ENCODE measurements around the gene MPZL2. TPM values are rescaled to one million over a fixed set of nuclear protein-coding genes. Genes with fewer than 3 reads are reported as not detected.
A peak's percentile ranks its signal among the peaks of the same experiment; 100 is the strongest.

MPZL2 gene
- total and polyA plus RNA-seq, 2 of the 8 experiments (the other 6 are each of a cell fraction or from before 2014, with no cell fraction given), result 2.4 to 3.2 TPM

GRCh38 chr11:118263112-118263511 is 985 bp downstream of the MPZL2 start:
- Histone ChIP-seq H3K27me3 (replicated peaks in 1 of 4; ENCODE audit: control insufficient read depth in 3 of 4, extremely low read depth in 1 of 4, insufficient read depth in 3 of 4, low read length in 3 of 4) (peaks cover 1 to 42% (median 30%) of the 10 kb centered on the region in 4 experiments), H2BK120ac (replicated peaks; ENCODE audit: low read depth, low read length) (no peak overlapping the region), H2BK20ac (ENCODE audit: low read length) (no peak overlapping the region), H4K5ac (ENCODE audit: insufficient read length, low read depth, low read length) (no peak overlapping the region), H3K23me2 (ENCODE audit: low read depth, low read length) (peaks cover 5% of the 10 kb centered on the region; the same call in 1 of the 2 replicates), H3K4me1 (replicated peaks in 1 of 4; ENCODE audit: control insufficient read depth in 3 of 4, insufficient read depth in 4 of 4, low read length in 3 of 4) (peaks cover 3 to 11% (median 4%) of the 10 kb centered on the region in 4 experiments; a peak in 4 of 7 replicates), H3K56ac (replicated peaks; ENCODE audit: insufficient read length, low read depth, low read length) (no peak overlapping the region), H4K8ac (ENCODE audit: extremely low read depth, insufficient read depth, low read length) (no peak overlapping the region), H3K4me2 (ENCODE audit: insufficient read depth in 1 of 2, low read depth in 2 of 2, low read length in 2 of 2) (peak overlapping the region; percentile 75 to 95; a peak in 1 of 4 replicates), H3K23ac (ENCODE audit: insufficient read length) (no peak overlapping the region), H2BK12ac (ENCODE audit: low read depth, low read length) (no peak overlapping the region), H3K36me3 (ENCODE audit: control insufficient read depth in 2 of 4, insufficient read depth in 4 of 4, low read length in 3 of 4) (no peaks in the 10 kb centered on the region), H3K79me1 (ENCODE audit: low read depth, low read length) (no peaks in the 10 kb centered on the region), H3K4ac (replicated peaks; ENCODE audit: insufficient read length, low read depth, low read length) (no peak overlapping the region), H2AK5ac (ENCODE audit: low read depth, low read length) (no peak overlapping the region), H2AFZ (ENCODE audit: low read length) (no peak overlapping the region), H3K9ac (replicated peaks in 1 of 4; ENCODE audit: extremely low read depth in 1 of 4, low read depth in 3 of 4, low read length in 3 of 4) (no peak overlapping the region), H4K20me1 (replicated peaks in 1 of 2; ENCODE audit: control insufficient read depth in 1 of 2, insufficient read depth in 2 of 2, low read length in 2 of 2) (no peaks in the 10 kb centered on the region), H3K27ac (ENCODE audit: low read depth, low read length) (no peak overlapping the region), H4K91ac (replicated peaks; ENCODE audit: insufficient read length, low read length) (no peak overlapping the region), H3K18ac (ENCODE audit: extremely low read depth, low read length) (no peak overlapping the region), H2BK5ac (ENCODE audit: low read depth, low read length) (no peak overlapping the region), H3K4me3 (ENCODE audit: extremely low read depth in 1 of 4, insufficient read depth in 2 of 4, low read depth in 3 of 4, low read length in 4 of 4) (peak overlapping the region in 2 of 4 experiments; percentile 28 to 59; a peak in 2 of 8 replicates), H3K79me2 (ENCODE audit: control insufficient read depth in 1 of 2, insufficient read depth in 2 of 2, low read length in 2 of 2) (no peaks in the 10 kb centered on the region), H3K9me3 (ENCODE audit: insufficient read depth in 2 of 2, low read depth in 1 of 2, low read length in 1 of 2) (no peaks in the 10 kb centered on the region), H3K14ac (ENCODE audit: insufficient read length) (no peak overlapping the region), H2BK15ac (ENCODE audit: low read length) (no peak overlapping the region)
- ChIA-PET POLR2A (ENCODE audit: partially characterized antibody) (interaction anchor here (2.0 kb wide), 1 partner anchor 13 kb away, joined by 6 read pairs; no protein-coding TSS in a partner anchor), CTCF (ENCODE audit: partially characterized antibody) (interaction anchor here (0.7 to 2.0 kb wide), 4 partner anchors 11 to 64 kb away, joined by 3 to 7 read pairs (median 5); partner anchors contain the start of gene MPZL3)
- FAIRE-seq (no peak), DNase-seq (ENCODE audit: low read depth in 1 of 2, low spot score in 2 of 2) (no peak)
- WGBS, 2 experiments (ENCODE audit: extremely low coverage in 1 of 2, insufficient coverage in 1 of 2, insufficient read length in 1 of 2, insufficient replicate concordance in 2 of 2, low coverage in 1 of 2, low lambda C conversion rate in 2 of 2, missing lambda C conversion rate in 1 of 2), result 92% methylated on average over 4 of the region's 4 CpGs; no CpG with 5 or more reads in 1 of the 2 experiments
- TF ChIP-seq KDM5A (IDR thresholded peaks at IDR 0.05; ENCODE audit: low read length), result no peak
- TF ChIP-seq TAF7 (optimal IDR thresholded peaks at IDR 0.05; ENCODE audit: borderline replicate concordance, low read depth, low read length), result no peak
- no peak for TF ChIP-seq ZNF274 (IDR thresholded peaks at IDR 0.05; ENCODE audit: borderline replicate concordance, extremely low read depth, low read length)
- no peak for TF ChIP-seq SAP30 (IDR thresholded peaks at IDR 0.05; ENCODE audit: insufficient read depth, insufficient replicate concordance, low read length)
- no peak for TF ChIP-seq SIRT6 (IDR thresholded peaks at IDR 0.05; ENCODE audit: low read length)
- TF ChIP-seq MAFK (IDR thresholded peaks at IDR 0.05; ENCODE audit: low read depth, low read length), result no peak
- TF ChIP-seq EZH2 (IDR thresholded peaks at IDR 0.05; ENCODE audit: low read depth, low read length, severe bottlenecking), result no peak
- TF ChIP-seq KDM4A (IDR thresholded peaks at IDR 0.05; ENCODE audit: low read depth, low read length, severe bottlenecking), result no peak
- TF ChIP-seq BACH1 (IDR thresholded peaks at IDR 0.05; ENCODE audit: low read length), result no peak
- no peak for TF ChIP-seq POLR2A (IDR thresholded peaks at IDR 0.05; ENCODE audit: control extremely low read depth in 1 of 2, low read depth in 2 of 2, low read length in 2 of 2)
- no peak for TF ChIP-seq NANOG (IDR thresholded peaks at IDR 0.05; ENCODE audit: insufficient read depth, low read depth, low read length, poor library complexity, severe bottlenecking)
- no peak for TF ChIP-seq SIX5 (IDR thresholded peaks at IDR 0.05; ENCODE audit: low read depth, low read length)

Measured in H1 (cell line).